Measurements from ENCODE around the gene PRKCB. TPM values are rescaled to one million over a fixed set of nuclear protein-coding genes. Genes with fewer than 3 reads are reported as not detected.

The PRKCB gene
- total and polyA plus RNA-seq, 2 of the 8 experiments (the other 6 are each of a cell fraction or from before 2014, with no cell fraction given), result 7.1 to 12.1 TPM

- Histone ChIP-seq H4K20me1 (replicated peaks in 1 of 2; ENCODE audit: control insufficient read depth in 1 of 2, insufficient read depth in 2 of 2, low read length in 2 of 2) (no peaks in the 10 kb centered on the region), H3K9me3 (ENCODE audit: insufficient read depth in 2 of 2, low read depth in 1 of 2, low read length in 1 of 2) (no peaks in the 10 kb centered on the region), H3K56ac (replicated peaks; ENCODE audit: insufficient read length, low read depth, low read length) (no peak overlapping the region), H3K36me3 (ENCODE audit: control insufficient read depth in 2 of 4, insufficient read depth in 4 of 4, low read length in 3 of 4) (no peaks in the 10 kb centered on the region), H3K18ac (ENCODE audit: extremely low read depth, low read length) (no peak overlapping the region), H2AK5ac (ENCODE audit: low read depth, low read length) (no peak overlapping the region), H3K4ac (replicated peaks; ENCODE audit: insufficient read length, low read depth, low read length) (no peak overlapping the region), H2BK120ac (replicated peaks; ENCODE audit: low read depth, low read length) (no peak overlapping the region), H2BK5ac (ENCODE audit: low read depth, low read length) (no peak overlapping the region), H4K91ac (replicated peaks; ENCODE audit: insufficient read length, low read length) (no peak overlapping the region), H3K79me2 (ENCODE audit: control insufficient read depth in 1 of 2, insufficient read depth in 2 of 2, low read length in 2 of 2) (no peaks in the 10 kb centered on the region), H3K27ac (ENCODE audit: low read depth, low read length) (no peak overlapping the region), H2AFZ (ENCODE audit: low read length) (no peak overlapping the region), H3K9ac (replicated peaks in 1 of 4; ENCODE audit: extremely low read depth in 1 of 4, low read depth in 3 of 4, low read length in 3 of 4) (no peak overlapping the region), H3K14ac (ENCODE audit: insufficient read length) (no peak overlapping the region), H4K5ac (ENCODE audit: insufficient read length, low read depth, low read length) (no peak overlapping the region), H2BK12ac (ENCODE audit: low read depth, low read length) (no peak overlapping the region), H3K4me2 (ENCODE audit: insufficient read depth in 1 of 2, low read depth in 2 of 2, low read length in 2 of 2) (peak overlapping the region; percentile 60 to 87; a peak in 3 of 4 replicates), H2BK15ac (ENCODE audit: low read length) (no peak overlapping the region), H3K23ac (ENCODE audit: insufficient read length) (no peak overlapping the region), H3K23me2 (ENCODE audit: low read depth, low read length) (peaks cover 9% of the 10 kb centered on the region; the same call in 1 of the 2 replicates), H2BK20ac (ENCODE audit: low read length) (no peak overlapping the region), H3K4me3 (ENCODE audit: extremely low read depth in 1 of 4, insufficient read depth in 2 of 4, low read depth in 3 of 4, low read length in 4 of 4) (peak overlapping the region in 2 of 4 experiments; percentile 64 to 82; a peak in 2 of 8 replicates), H3K27me3 (replicated peaks in 1 of 4; ENCODE audit: control insufficient read depth in 3 of 4, extremely low read depth in 1 of 4, insufficient read depth in 3 of 4, low read length in 3 of 4) (peaks cover 2 to 33% (median 27%) of the 10 kb centered on the region in 4 experiments), H3K4me1 (replicated peaks in 1 of 4; ENCODE audit: control insufficient read depth in 3 of 4, insufficient read depth in 4 of 4, low read length in 3 of 4) (peaks cover 3 to 15% (median 6%) of the 10 kb centered on the region in 4 experiments; a peak in 6 of 7 replicates), H3K79me1 (ENCODE audit: low read depth, low read length) (no peaks in the 10 kb centered on the region), H4K8ac (ENCODE audit: extremely low read depth, insufficient read depth, low read length) (no peak overlapping the region)
- FAIRE-seq (peak; percentile 66), DNase-seq (ENCODE audit: low read depth in 1 of 2, low spot score in 2 of 2) (no peak)
- CTCF ChIA-PET (ENCODE audit: partially characterized antibody), result interaction anchor here (0.6 to 1.1 kb wide), 7 partner anchors 9 to 154 kb away, joined by 3 to 8 read pairs (median 3); no protein-coding TSS in a partner anchor
- WGBS, 2 experiments (ENCODE audit: extremely low coverage in 1 of 2, insufficient coverage in 1 of 2, insufficient read length in 1 of 2, insufficient replicate concordance in 2 of 2, low coverage in 1 of 2, low lambda C conversion rate in 2 of 2, missing lambda C conversion rate in 1 of 2), result 59% methylated on average over 16 of the region's 16 CpGs; no CpG with 5 or more reads in 1 of the 2 experiments
- POLR2A ChIA-PET (ENCODE audit: partially characterized antibody), result no interaction called here
- TF ChIP-seq SP1 (IDR thresholded peaks at IDR 0.05; ENCODE audit: low read depth, low read length) (no peak), GABPA (IDR thresholded peaks at IDR 0.05; ENCODE audit: borderline replicate concordance, insufficient read depth, low read length) (no peak), CBX8 (IDR thresholded peaks at IDR 0.05; ENCODE audit: borderline replicate concordance, low read depth, low read length) (no peak), EGR1 (IDR thresholded peaks at IDR 0.05; ENCODE audit: borderline replicate concordance, low read depth, low read length) (no peak), PHF8 (conservative IDR thresholded peaks at IDR 0.05; ENCODE audit: low read depth, low read length) (no peak), CEBPB (IDR thresholded peaks at IDR 0.05; ENCODE audit: low read depth, low read length) (no peak), TAF1 (IDR thresholded peaks at IDR 0.05; ENCODE audit: low read depth, low read length) (no peak), TEAD4 (IDR thresholded peaks at IDR 0.05; ENCODE audit: low read depth, low read length) (no peak), YY1 (IDR thresholded peaks at IDR 0.05; ENCODE audit: low read depth, low read length) (no peak), RXRA (IDR thresholded peaks at IDR 0.05; ENCODE audit: insufficient read depth, low read depth, low read length) (no peak), CHD2 (IDR thresholded peaks at IDR 0.05; ENCODE audit: low read length) (no peak), POU5F1 (IDR thresholded peaks at IDR 0.05; ENCODE audit: low read depth, low read length) (no peak), TCF12 (IDR thresholded peaks at IDR 0.05; ENCODE audit: low read depth, low read length) (no peak), KDM4A (IDR thresholded peaks at IDR 0.05; ENCODE audit: low read depth, low read length, severe bottlenecking) (no peak)
Measured at GRCh38 chr16:23837553-23838308, 1.9 kb downstream of the PRKCB start.
